ENCODE measurements around the gene STMND1.

- TF ChIP-seq, protein P1, sequence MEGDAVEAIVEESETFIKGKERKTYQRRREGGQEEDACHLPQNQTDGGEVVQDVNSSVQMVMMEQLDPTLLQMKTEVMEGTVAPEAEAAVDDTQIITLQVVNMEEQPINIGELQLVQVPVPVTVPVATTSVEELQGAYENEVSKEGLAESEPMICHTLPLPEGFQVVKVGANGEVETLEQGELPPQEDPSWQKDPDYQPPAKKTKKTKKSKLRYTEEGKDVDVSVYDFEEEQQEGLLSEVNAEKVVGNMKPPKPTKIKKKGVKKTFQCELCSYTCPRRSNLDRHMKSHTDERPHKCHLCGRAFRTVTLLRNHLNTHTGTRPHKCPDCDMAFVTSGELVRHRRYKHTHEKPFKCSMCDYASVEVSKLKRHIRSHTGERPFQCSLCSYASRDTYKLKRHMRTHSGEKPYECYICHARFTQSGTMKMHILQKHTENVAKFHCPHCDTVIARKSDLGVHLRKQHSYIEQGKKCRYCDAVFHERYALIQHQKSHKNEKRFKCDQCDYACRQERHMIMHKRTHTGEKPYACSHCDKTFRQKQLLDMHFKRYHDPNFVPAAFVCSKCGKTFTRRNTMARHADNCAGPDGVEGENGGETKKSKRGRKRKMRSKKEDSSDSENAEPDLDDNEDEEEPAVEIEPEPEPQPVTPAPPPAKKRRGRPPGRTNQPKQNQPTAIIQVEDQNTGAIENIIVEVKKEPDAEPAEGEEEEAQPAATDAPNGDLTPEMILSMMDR (IDR thresholded peaks at IDR 0.05), result no peak
- no peak for TF ChIP-seq POLR2A (IDR thresholded peaks at IDR 0.05; ENCODE audit: low read length)
- TF ChIP-seq POLR2AphosphoS2 (conservative IDR thresholded peaks at IDR 0.05; ENCODE audit: low read length), result no peak
- no peak for TF ChIP-seq RCOR1 (IDR thresholded peaks at IDR 0.05; ENCODE audit: low read depth, low read length)
- TF ChIP-seq KDM1A (IDR thresholded peaks at IDR 0.05; ENCODE audit: low read depth), result no peak
- no peak for TF ChIP-seq JUN (IDR thresholded peaks at IDR 0.05)
- no peak for TF ChIP-seq MYC (IDR thresholded peaks at IDR 0.05; ENCODE audit: borderline replicate concordance, low read length)
- no peak for TF ChIP-seq EP300 (IDR thresholded peaks at IDR 0.05)
- TF ChIP-seq MAFK (IDR thresholded peaks at IDR 0.05; ENCODE audit: partially characterized antibody), result no peak
Measured at GRCh38 chr6:17062871-17063440, 38.9 kb upstream of the STMND1 start.
